SK-N-DZ (cell line): ENCODE measurements around the gene GALNT6.

Experiments
- DNase-seq: peaks from one replicate; pipeline ENCODE4 v3.0.0-alpha.2; 2015; ENCODE audit warnings: low spot score

The GALNT6 gene

GRCh38 chr12:51405801-51406207, 14.6 kb upstream of the GALNT6 start:
- peak; percentile 99 for DNase-seq

GRCh38 chr12:51404627-51405026, 13.4 kb upstream of the GALNT6 start:
- DNase-seq: no peak

- no peak for DNase-seq
Measured at GRCh38 chr12:51403681-51404136, 12.5 kb upstream of the GALNT6 start.

GRCh38 chr12:51403159-51403558, 12.0 kb upstream of the GALNT6 start:
- DNase-seq: no peak

- no peak for DNase-seq
Measured at GRCh38 chr12:51401900-51402299, 10.7 kb upstream of the GALNT6 start.

GRCh38 chr12:51401486-51401885, 10.3 kb upstream of the GALNT6 start:
- DNase-seq: no peak

GRCh38 chr12:51401020-51401419, 9.8 kb upstream of the GALNT6 start:
- DNase-seq: no peak

- DNase-seq: no peak
Measured at GRCh38 chr12:51399891-51400290, 8.7 kb upstream of the GALNT6 start.

GRCh38 chr12:51397670-51398069, 6.5 kb upstream of the GALNT6 start:
- DNase-seq: no peak

GRCh38 chr12:51395283-51396230, 4.4 kb upstream of the GALNT6 start:
- DNase-seq: peak; percentile 88

- no peak for DNase-seq
Measured at GRCh38 chr12:51393676-51394545, 2.7 kb upstream of the GALNT6 start.

GRCh38 chr12:51392556-51393237, 1.5 kb upstream of the GALNT6 start:
- DNase-seq: peak; percentile 67

GRCh38 chr12:51390891-51391282, 319 bp downstream of the GALNT6 start:
- DNase-seq: no peak

GRCh38 chr12:51390457-51390856, 749 bp downstream of the GALNT6 start:
- peak; percentile 40 for DNase-seq

GRCh38 chr12:51389302-51389999, 1.8 kb downstream of the GALNT6 start:
- no peak for DNase-seq

- DNase-seq: no peak
Measured at GRCh38 chr12:51388846-51389245, 2.4 kb downstream of the GALNT6 start.

- peak; percentile 38 for DNase-seq
Measured at GRCh38 chr12:51388069-51388799, 3.0 kb downstream of the GALNT6 start.

GRCh38 chr12:51386351-51386750, 4.9 kb downstream of the GALNT6 start:
- DNase-seq: no peak

- DNase-seq: no peak
Measured at GRCh38 chr12:51383269-51383905, 7.8 kb downstream of the GALNT6 start.

- DNase-seq: no peak
Measured at GRCh38 chr12:51382173-51382572, 9.0 kb downstream of the GALNT6 start.
